A549 (cell line): ENCODE data around the gene PRR15. TPM values are rescaled to one million over a fixed set of nuclear protein-coding genes. Genes with fewer than 3 reads are reported as not detected.

ENCODE experiments used
- ATAC-seq, 2 experiments: fragments of 200-7000 bp in 1 of 2; fragments of >200 bp in 1 of 2; cut with Nextera tagmentation in 1 of 2; cut with Tn5 transposase in 1 of 2; 3 replicates each; pipeline versions ENCODE4 v1.8.0 to v1.9.1; 2018 to 2020; ENCODE audit warnings: mild to moderate bottlenecking in 1 of 2, moderate library complexity in 1 of 2
- CTCF ChIA-PET: fragments of 300-600 bp; sonication (Branson Sonifier 250); formaldehyde crosslinking; extraction: SDS; loops from one replicate; lab custom pipeline; 2021; ENCODE audit warnings: antibody characterized with exemption, inconsistent platforms; lab: Yijun Ruan, JAX
- POLR2A ChIA-PET: fragments of 350-600 bp; formaldehyde crosslinking; extraction: SDS; loops from one replicate; lab custom pipeline; 2021; ENCODE audit warnings: antibody characterized with exemption, inconsistent platforms; lab: Yijun Ruan, JAX
- DNase-seq, 2 experiments: peaks; one replicate each; pipeline versions ENCODE4 v3.0.0 to v3.0.0-alpha.2; 2011 to 2016; ENCODE audit warnings: low read depth in 1 of 2, low spot score in 1 of 2
- FAIRE-seq: peaks from 2 replicates; lab custom pipeline; 2011; peaks lifted over from hg19 to GRCh38; lab: Jason Lieb, UNC
- H3K27ac ChIP-seq, 2 experiments: fragments of >200 bp; sonication (Bioruptor Twin); formaldehyde crosslinking; 3 replicates each; pipeline ENCODE4 v1.5.1; 2016 to 2017
- H3K4me1 ChIP-seq: fragments of >200 bp; sonication (Bioruptor Twin); formaldehyde crosslinking; 3 replicates; pipeline ENCODE4 v1.6.1; 2016
- H3K4me2 ChIP-seq: fragments of >200 bp; sonication (Bioruptor Twin); formaldehyde crosslinking; 3 replicates; pipeline ENCODE4 v1.6.1; 2016
- H3K4me3 ChIP-seq: fragments of >200 bp; sonication (Bioruptor Twin); formaldehyde crosslinking; 3 replicates; pipeline ENCODE4 v1.5.1; 2016
- H3K9me3 ChIP-seq: fragments of >200 bp; sonication (Bioruptor Twin); formaldehyde crosslinking; 3 replicates; pipeline ENCODE4 v1.6.1; 2016
- EP300 ChIP-seq, 2 experiments: fragments of >200 bp; sonication (Bioruptor Twin); formaldehyde crosslinking; IDR thresholded peaks; 2 replicates in 1 of 2; 3 replicates in 1 of 2; pipeline ENCODE4 v1.6.1; 2016 to 2017
- FOSB ChIP-seq: fragments of 250-450 bp; sonication (Bioruptor Pico); IDR thresholded peaks from 2 replicates; pipeline ENCODE4 v1.5.0; 2020; ENCODE audit warnings: mild to moderate bottlenecking, moderate library complexity
- FOSL2 ChIP-seq, 2 experiments: fragments of 450-650 bp in 1 of 2; fragments of >200 bp in 1 of 2; sonication (Bioruptor Twin) in 1 of 2; formaldehyde crosslinking; IDR thresholded peaks; 2 replicates each; pipeline versions ENCODE4 v1.5.0 to v1.6.1; 2016 to 2020; ENCODE audit warnings: mild to moderate bottlenecking in 1 of 2, moderate library complexity in 1 of 2
- GATA3 ChIP-seq: IDR thresholded peaks from 2 replicates; pipeline ENCODE4 v1.6.1; 2012; ENCODE audit warnings: borderline replicate concordance
- HOXA7 ChIP-seq: fragments of 250-450 bp; sonication (Bioruptor Pico); IDR thresholded peaks from 2 replicates; pipeline ENCODE4 v1.5.0; 2020; ENCODE audit warnings: mild to moderate bottlenecking, moderate library complexity
- HOXB13 ChIP-seq: fragments of 250-450 bp; sonication (Bioruptor Pico); IDR thresholded peaks from 2 replicates; pipeline ENCODE4 v1.5.0; 2020; ENCODE audit warnings: low read depth, mild to moderate bottlenecking, moderate library complexity
- HOXB5 ChIP-seq: fragments of 250-450 bp; sonication (Bioruptor Pico); IDR thresholded peaks from 2 replicates; pipeline ENCODE4 v1.5.0; 2020; ENCODE audit warnings: mild to moderate bottlenecking, moderate library complexity
- JUN ChIP-seq, 2 experiments: fragments of >200 bp; sonication (Bioruptor Twin); formaldehyde crosslinking; IDR thresholded peaks; 2 replicates in 1 of 2; 3 replicates in 1 of 2; pipeline ENCODE4 v1.6.1; 2016 to 2017
- JUNB ChIP-seq: fragments of >200 bp; sonication (Bioruptor Twin); formaldehyde crosslinking; IDR thresholded peaks from 2 replicates; pipeline ENCODE4 v1.6.1; 2016
- KDM5A ChIP-seq: fragments of 200-600 bp; sonication (generic); IDR thresholded peaks from 2 replicates; pipeline ENCODE4 v1.6.1; 2016; ENCODE audit warnings: antibody characterized with exemption, mild to moderate bottlenecking
- MAZ ChIP-seq: fragments of 150-350 bp; IDR thresholded peaks from 2 replicates; pipeline ENCODE4 v1.6.1; 2014; ENCODE audit warnings: antibody characterized with exemption, low read depth, low read length, borderline replicate concordance
- NFE2L2 ChIP-seq: fragments of 150-350 bp; conservative IDR thresholded peaks from 2 replicates; pipeline ENCODE4 v1.6.1; 2014; ENCODE audit warnings: low read length
- NR3C1 ChIP-seq: fragments of >200 bp; sonication (Bioruptor Twin); formaldehyde crosslinking; IDR thresholded peaks from 3 replicates; pipeline ENCODE4 v1.6.1; 2017
- PHF8 ChIP-seq: fragments of 200-600 bp; sonication (generic); IDR thresholded peaks from 2 replicates; pipeline ENCODE4 v1.6.1; 2016; ENCODE audit warnings: low read depth, mild to moderate bottlenecking, antibody characterized with exemption, moderate library complexity, borderline replicate concordance
- RFX5 ChIP-seq: fragments of 450-650 bp; IDR thresholded peaks from 2 replicates; pipeline ENCODE4 v1.7.1; 2014; ENCODE audit warnings: antibody characterized with exemption, mild to moderate bottlenecking, moderate library complexity
- RNF2 ChIP-seq: fragments of 200-600 bp; sonication (generic); IDR thresholded peaks from 2 replicates; pipeline ENCODE4 v1.6.1; 2016; ENCODE audit warnings: low read depth, mild to moderate bottlenecking, antibody characterized with exemption, moderate library complexity, borderline replicate concordance
- SREBF2 ChIP-seq: fragments of 450-650 bp; IDR thresholded peaks from 2 replicates; pipeline ENCODE4 v1.6.1; 2014; ENCODE audit warnings: mild to moderate bottlenecking, moderate library complexity
- TFCP2L1 ChIP-seq: fragments of 250-450 bp; sonication (Bioruptor Pico); IDR thresholded peaks from 2 replicates; pipeline ENCODE4 v1.5.0; 2021; ENCODE audit warnings: mild to moderate bottlenecking
- TP53 ChIP-seq: fragments of 250-450 bp; sonication (Bioruptor Pico); IDR thresholded peaks from 2 replicates; pipeline ENCODE4 v1.5.0; 2021; ENCODE audit warnings: mild to moderate bottlenecking, moderate library complexity
- ZSCAN20 ChIP-seq: fragments of 250-450 bp; sonication (Bioruptor Pico); IDR thresholded peaks from 2 replicates; pipeline ENCODE4 v1.8.0; 2022; ENCODE audit warnings: mild to moderate bottlenecking, moderate library complexity
- WGBS: methylation state at CpG from one replicate; pipeline ENCODE4 v1.1.6; 2017; ENCODE audit errors: missing lambda C conversion rate; 5-methylcytosine and 5-hydroxymethylcytosine counted together
- polyA plus RNA-seq, 4 experiments: library from polyadenylated mRNA; depleted of rRNA in 3 of 4; stranded (reverse); fragments of >200 nt; fragmentation: RNase III in 1 of 4; extraction: RNeasy Plus Mini Kit Qiagen cat#74134 plus additional on column Dnase treatment in 1 of 4; gene quantifications; 2 replicates in 3 of 4; 3 replicates in 1 of 4; pipeline ENCODE4 v1.2.3, GENCODE V29; 2011 to 2017
- TF ChIP-seq, protein P1 (sequence below): fragments of 250-450 bp; sonication (Bioruptor Pico); IDR thresholded peaks from 2 replicates; pipeline ENCODE4 v1.5.0; 2020; ENCODE audit warnings: low read depth, mild to moderate bottlenecking, moderate library complexity
- TF ChIP-seq, protein P2 (sequence below): IDR thresholded peaks from 2 replicates; pipeline ENCODE4 v1.6.1; 2012
- TF ChIP-seq, protein P3 (sequence below): fragments of 150-350 bp; IDR thresholded peaks from 2 replicates; pipeline ENCODE4 v1.6.1; 2014; ENCODE audit warnings: low read depth, mild to moderate bottlenecking, low read length
- TF ChIP-seq, protein P4 (sequence below): IDR thresholded peaks from 2 replicates; pipeline ENCODE4 v1.6.1; 2012

The PRR15 gene
- polyA plus RNA-seq, 2 of the 4 experiments (the other 2 are of a cell fraction) = 1.6 to 2.5 TPM

DNA sequence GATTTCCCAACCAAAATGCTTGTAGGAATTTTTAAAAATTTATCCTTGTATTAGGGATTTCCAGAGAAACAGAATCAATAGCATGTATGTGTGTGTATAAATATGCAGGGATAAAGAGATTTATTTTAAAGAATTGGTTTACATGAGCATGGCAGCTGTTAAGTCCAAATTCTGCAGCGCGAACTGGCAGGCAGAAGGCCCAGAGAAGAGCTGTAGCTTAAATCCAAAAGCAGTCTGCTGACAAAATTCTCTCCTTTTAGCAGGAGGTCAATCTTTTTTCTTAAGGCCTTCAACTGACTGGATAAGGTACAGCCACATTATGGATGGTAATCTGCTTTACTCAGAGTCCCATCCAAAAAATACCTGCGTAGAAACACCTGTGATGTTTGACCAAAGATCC is 42.0 kb downstream of the PRR15 start:
- TF ChIP-seq ZSCAN20 = no peak
- TF ChIP-seq TFCP2L1 = no peak
- TF ChIP-seq, protein P1, sequence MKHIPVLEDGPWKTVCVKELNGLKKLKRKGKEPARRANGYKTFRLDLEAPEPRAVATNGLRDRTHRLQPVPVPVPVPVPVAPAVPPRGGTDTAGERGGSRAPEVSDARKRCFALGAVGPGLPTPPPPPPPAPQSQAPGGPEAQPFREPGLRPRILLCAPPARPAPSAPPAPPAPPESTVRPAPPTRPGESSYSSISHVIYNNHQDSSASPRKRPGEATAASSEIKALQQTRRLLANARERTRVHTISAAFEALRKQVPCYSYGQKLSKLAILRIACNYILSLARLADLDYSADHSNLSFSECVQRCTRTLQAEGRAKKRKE = no peak
- Histone ChIP-seq H3K4me1 (peaks cover 48% of the 10 kb centered on the region), H3K4me2 (peak overlapping the region; percentile 65), H3K9me3 (no peaks in the 10 kb centered on the region), H3K27ac (peak overlapping the region; percentile 50 to 78), H3K4me3 (no peak overlapping the region)
- ATAC-seq (no peak), DNase-seq (no peak), FAIRE-seq (no peak)
- ChIA-PET CTCF (interaction anchor here (0.8 to 1.1 kb wide), 3 partner anchors 13 to 18 kb away, joined by 3 to 4 read pairs (median 3); no protein-coding TSS in a partner anchor), POLR2A (no interaction called here)
- WGBS = 65% methylated on average over 3 of the region's 3 CpGs

DNA sequence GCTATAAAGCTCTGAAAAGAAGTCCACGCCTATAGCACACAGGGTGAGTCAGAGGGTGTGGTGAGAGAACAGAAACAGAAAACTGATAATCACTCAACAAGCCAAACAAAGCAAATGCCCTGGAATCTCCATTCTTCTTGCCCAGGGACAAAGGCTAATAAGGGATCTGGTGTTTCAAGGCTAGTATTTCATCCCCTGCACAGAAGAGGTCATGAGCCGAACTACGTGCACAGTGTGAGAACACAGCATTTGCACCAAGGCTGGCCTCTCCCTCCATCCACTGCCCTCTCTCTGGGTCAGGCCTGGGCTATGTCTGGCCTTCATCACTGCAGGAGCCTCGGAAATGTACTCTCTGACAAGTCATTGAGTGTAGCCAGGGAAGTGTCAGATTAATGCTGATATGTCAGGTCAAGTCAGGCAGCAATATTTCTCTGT is 42.7 kb downstream of the PRR15 start:
- ATAC-seq (peak; percentile 54 to 74; a peak in 5 of 6 replicates), DNase-seq (peak; percentile 50 to 65), FAIRE-seq (no peak)
- 4% methylated on average over 4 of the region's 4 CpGs for WGBS
- TF ChIP-seq KDM5A = no peak
- TF ChIP-seq TFCP2L1 = no peak
- TF ChIP-seq FOSL2 (IDR thresholded peaks at IDR 0.05) = no peak
- TF ChIP-seq FOSL2 (CRISPR knock-in tag; IDR thresholded peaks at IDR 0.05) = peak; percentile 41; the same call in 1 of the 2 replicates
- TF ChIP-seq SREBF2 = no peak
- 0 out of 5 replicates have a peak, but pooled peaks of 1 of the 2 experiments have one; percentile 16 for TF ChIP-seq EP300 (IDR thresholded peaks at IDR 0.05)
- no peak for TF ChIP-seq HOXB13
- no peak for TF ChIP-seq NR3C1
- TF ChIP-seq NFE2L2 = no peak
- no peak for TF ChIP-seq HOXB5
- TF ChIP-seq HOXA7 (CRISPR knock-in tag) = no peak
- no peak for TF ChIP-seq RFX5
- TF ChIP-seq, protein P2, sequence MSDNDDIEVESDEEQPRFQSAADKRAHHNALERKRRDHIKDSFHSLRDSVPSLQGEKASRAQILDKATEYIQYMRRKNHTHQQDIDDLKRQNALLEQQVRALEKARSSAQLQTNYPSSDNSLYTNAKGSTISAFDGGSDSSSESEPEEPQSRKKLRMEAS = 0 out of 2 replicates have a peak, but pooled peaks have one; percentile 26
- TF ChIP-seq, protein P3, sequence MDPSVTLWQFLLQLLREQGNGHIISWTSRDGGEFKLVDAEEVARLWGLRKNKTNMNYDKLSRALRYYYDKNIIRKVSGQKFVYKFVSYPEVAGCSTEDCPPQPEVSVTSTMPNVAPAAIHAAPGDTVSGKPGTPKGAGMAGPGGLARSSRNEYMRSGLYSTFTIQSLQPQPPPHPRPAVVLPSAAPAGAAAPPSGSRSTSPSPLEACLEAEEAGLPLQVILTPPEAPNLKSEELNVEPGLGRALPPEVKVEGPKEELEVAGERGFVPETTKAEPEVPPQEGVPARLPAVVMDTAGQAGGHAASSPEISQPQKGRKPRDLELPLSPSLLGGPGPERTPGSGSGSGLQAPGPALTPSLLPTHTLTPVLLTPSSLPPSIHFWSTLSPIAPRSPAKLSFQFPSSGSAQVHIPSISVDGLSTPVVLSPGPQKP = no peak
- TF ChIP-seq PHF8 = no peak
- 0 out of 2 replicates have a peak, but pooled peaks have one; percentile 35 for TF ChIP-seq JUNB
- TF ChIP-seq RNF2 = no peak
- peak; percentile 34; the same call in 1 of the 2 replicates for TF ChIP-seq GATA3
- TF ChIP-seq JUN (IDR thresholded peaks at IDR 0.05) = 0 out of 5 replicates have a peak, but pooled peaks of 1 of the 2 experiments have one; percentile 29
- no peak for TF ChIP-seq TP53
- H3K4me1 ChIP-seq = peaks cover 48% of the 10 kb centered on the region
- H3K27ac ChIP-seq = peak overlapping the region; percentile 61 to 72
- H3K9me3 ChIP-seq = no peaks in the 10 kb centered on the region
- POLR2A ChIA-PET = interaction anchor here (0.5 kb wide), 1 partner anchor 87 kb away, joined by 3 read pairs; no protein-coding TSS in a partner anchor
- H3K4me3 ChIP-seq = no peak overlapping the region
- H3K4me2 ChIP-seq = peak overlapping the region; percentile 65
- CTCF ChIA-PET = interaction anchor here (1.0 to 1.1 kb wide), 2 partner anchors 14 to 18 kb away, joined by 3 to 4 read pairs; no protein-coding TSS in a partner anchor

DNA sequence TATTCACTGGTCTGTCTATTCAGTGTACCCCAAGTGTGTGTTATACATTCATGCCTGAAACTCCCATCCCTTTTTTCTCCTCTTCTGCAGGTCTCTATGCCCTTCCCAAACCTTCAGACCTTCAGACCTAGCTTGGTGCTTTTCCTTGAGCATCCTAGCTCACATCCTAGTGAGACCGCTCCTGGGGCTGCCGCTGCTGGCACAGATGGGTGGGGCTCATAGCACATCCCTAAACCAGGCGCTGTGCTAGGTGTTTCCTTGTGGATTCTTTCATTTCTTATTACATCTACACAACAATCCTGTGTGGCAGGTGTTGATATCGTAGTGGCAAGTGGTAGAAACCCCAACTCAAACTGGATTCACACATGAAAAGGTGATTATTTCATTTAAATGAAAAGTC is 43.2 kb downstream of the PRR15 start:
- no peak for FAIRE-seq
- CTCF ChIA-PET = interaction anchor here (1.1 kb wide), 1 partner anchor 14 kb away, joined by 3 read pairs; no protein-coding TSS in a partner anchor
- WGBS = 91% methylated on average over 4 of the region's 4 CpGs

More for the DNA sequence above, 43.2 kb downstream of the PRR15 start:
- POLR2A ChIA-PET = interaction anchor here (0.5 kb wide), 1 partner anchor 87 kb away, joined by 3 read pairs; no protein-coding TSS in a partner anchor
- H3K27ac ChIP-seq = peak overlapping the region; percentile 61 to 72
- H3K4me3 ChIP-seq = no peak overlapping the region
- peak overlapping the region; percentile 65 for H3K4me2 ChIP-seq
- H3K4me1 ChIP-seq = peaks cover 48% of the 10 kb centered on the region
- DNase-seq (no peak), ATAC-seq (no peak; a peak in 1 of 6 replicates)
- TF ChIP-seq, protein P4, sequence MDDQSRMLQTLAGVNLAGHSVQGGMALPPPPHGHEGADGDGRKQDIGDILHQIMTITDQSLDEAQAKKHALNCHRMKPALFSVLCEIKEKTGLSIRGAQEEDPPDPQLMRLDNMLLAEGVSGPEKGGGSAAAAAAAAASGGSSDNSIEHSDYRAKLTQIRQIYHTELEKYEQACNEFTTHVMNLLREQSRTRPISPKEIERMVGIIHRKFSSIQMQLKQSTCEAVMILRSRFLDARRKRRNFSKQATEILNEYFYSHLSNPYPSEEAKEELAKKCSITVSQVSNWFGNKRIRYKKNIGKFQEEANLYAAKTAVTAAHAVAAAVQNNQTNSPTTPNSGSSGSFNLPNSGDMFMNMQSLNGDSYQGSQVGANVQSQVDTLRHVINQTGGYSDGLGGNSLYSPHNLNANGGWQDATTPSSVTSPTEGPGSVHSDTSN = no peak
- no peak for TF ChIP-seq KDM5A
- TF ChIP-seq, protein P2 = no peak
- no peak for TF ChIP-seq FOSB (CRISPR knock-in tag)
- TF ChIP-seq TFCP2L1 = no peak
- TF ChIP-seq MAZ = no peak
- no peaks in the 10 kb centered on the region for H3K9me3 ChIP-seq
